Measurements from ENCODE around the gene ZNF831.

Gene ZNF831

DNA sequence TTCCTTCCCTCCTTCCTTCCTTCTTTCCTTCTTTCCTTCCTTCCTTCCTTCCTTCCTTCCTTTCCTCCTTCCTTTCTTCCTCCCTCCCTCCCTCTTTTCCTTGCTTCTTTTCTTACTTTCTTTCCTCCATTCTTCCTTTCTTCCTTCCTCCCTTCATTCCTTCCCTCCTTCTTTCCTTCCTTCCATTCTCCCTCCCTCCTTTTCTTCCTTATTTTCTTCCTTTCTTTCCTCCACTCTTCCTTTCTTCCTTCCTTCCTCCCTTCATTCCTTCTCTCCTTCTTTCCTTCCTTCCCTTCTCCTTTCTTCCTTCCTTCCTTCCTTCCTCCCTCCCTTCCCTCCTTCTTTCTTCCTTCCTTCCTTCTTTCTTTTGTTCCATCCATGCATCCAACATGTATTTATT lies 101.7 kb downstream of the ZNF831 start:
- no peak for TF ChIP-seq FOXM1 (IDR thresholded peaks at IDR 0.05; ENCODE audit: borderline replicate concordance, low read depth)
- no peak for TF ChIP-seq RAD21 (IDR thresholded peaks at IDR 0.05; ENCODE audit: low read depth)
- TF ChIP-seq CREB1 (IDR thresholded peaks at IDR 0.05; ENCODE audit: low read depth), result no peak
- TF ChIP-seq, protein P1, sequence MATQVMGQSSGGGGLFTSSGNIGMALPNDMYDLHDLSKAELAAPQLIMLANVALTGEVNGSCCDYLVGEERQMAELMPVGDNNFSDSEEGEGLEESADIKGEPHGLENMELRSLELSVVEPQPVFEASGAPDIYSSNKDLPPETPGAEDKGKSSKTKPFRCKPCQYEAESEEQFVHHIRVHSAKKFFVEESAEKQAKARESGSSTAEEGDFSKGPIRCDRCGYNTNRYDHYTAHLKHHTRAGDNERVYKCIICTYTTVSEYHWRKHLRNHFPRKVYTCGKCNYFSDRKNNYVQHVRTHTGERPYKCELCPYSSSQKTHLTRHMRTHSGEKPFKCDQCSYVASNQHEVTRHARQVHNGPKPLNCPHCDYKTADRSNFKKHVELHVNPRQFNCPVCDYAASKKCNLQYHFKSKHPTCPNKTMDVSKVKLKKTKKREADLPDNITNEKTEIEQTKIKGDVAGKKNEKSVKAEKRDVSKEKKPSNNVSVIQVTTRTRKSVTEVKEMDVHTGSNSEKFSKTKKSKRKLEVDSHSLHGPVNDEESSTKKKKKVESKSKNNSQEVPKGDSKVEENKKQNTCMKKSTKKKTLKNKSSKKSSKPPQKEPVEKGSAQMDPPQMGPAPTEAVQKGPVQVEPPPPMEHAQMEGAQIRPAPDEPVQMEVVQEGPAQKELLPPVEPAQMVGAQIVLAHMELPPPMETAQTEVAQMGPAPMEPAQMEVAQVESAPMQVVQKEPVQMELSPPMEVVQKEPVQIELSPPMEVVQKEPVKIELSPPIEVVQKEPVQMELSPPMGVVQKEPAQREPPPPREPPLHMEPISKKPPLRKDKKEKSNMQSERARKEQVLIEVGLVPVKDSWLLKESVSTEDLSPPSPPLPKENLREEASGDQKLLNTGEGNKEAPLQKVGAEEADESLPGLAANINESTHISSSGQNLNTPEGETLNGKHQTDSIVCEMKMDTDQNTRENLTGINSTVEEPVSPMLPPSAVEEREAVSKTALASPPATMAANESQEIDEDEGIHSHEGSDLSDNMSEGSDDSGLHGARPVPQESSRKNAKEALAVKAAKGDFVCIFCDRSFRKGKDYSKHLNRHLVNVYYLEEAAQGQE (IDR thresholded peaks at IDR 0.05; ENCODE audit: low read depth), result no peak
- TF ChIP-seq EGR1 (IDR thresholded peaks at IDR 0.05), result no peak
- no peak for TF ChIP-seq NFIC (IDR thresholded peaks at IDR 0.05)

DNA sequence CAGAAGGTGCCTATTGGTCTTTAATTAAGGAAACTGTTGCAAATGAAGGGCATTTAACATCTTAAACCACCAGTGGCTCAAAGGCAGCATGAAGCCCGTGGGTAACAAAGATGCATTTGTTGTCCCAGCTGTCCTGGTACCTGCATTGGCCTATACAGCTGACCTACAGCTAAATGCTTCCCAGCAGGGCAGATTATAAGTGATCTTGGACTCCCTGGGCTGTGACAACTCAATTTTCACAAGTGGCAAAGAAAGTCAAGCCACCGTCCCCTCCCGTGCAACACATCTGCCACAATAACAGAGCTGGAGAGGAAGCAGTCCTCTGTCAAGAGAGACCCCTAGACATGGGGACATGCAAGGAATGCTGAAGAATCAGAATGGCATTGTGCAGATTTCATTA lies 105.2 kb downstream of the ZNF831 start:
- TF ChIP-seq EGR1 (IDR thresholded peaks at IDR 0.05) (no peak), TAF1 (IDR thresholded peaks at IDR 0.05; ENCODE audit: low read depth) (no peak)
- TF ChIP-seq, protein P2, sequence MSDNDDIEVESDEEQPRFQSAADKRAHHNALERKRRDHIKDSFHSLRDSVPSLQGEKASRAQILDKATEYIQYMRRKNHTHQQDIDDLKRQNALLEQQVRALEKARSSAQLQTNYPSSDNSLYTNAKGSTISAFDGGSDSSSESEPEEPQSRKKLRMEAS (IDR thresholded peaks at IDR 0.05), result no peak
- TF ChIP-seq, protein P3, sequence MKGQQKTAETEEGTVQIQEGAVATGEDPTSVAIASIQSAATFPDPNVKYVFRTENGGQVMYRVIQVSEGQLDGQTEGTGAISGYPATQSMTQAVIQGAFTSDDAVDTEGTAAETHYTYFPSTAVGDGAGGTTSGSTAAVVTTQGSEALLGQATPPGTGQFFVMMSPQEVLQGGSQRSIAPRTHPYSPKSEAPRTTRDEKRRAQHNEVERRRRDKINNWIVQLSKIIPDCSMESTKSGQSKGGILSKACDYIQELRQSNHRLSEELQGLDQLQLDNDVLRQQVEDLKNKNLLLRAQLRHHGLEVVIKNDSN (IDR thresholded peaks at IDR 0.05), result no peak

DNA sequence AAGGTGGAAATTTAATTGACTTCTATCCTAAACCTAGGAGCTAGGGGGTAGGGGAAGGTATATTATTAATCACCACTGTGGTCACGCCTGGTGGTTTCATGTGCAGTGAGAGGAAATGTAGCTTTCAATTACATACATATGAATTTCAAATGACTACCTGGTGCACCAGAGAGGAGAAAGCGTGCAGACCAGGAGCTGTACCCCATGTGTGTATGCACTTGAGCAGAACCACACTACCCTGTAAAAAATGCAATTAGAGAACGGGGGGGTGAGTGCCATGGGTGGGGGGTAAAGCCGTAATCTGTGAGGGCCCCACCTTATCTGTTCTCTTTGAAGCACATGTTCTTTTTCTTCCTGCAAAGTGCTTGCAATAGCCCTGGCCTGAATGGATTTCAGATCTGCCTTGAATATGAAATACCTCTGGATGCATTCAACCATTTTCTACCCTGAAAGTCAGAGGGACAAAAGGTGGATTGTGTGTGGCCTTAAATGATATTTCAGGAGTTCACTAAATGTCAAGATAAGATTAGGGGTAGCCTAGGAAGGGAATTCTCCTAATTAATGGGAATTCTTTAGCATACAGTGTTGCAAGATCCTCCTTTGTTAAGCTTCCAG lies 105.9 kb downstream of the ZNF831 start:
- no peak for TF ChIP-seq CREB1 (IDR thresholded peaks at IDR 0.05; ENCODE audit: low read depth)
- TF ChIP-seq RAD21 (IDR thresholded peaks at IDR 0.05; ENCODE audit: low read depth), result no peak
- no peak for TF ChIP-seq TAF1 (IDR thresholded peaks at IDR 0.05; ENCODE audit: low read depth)
- TF ChIP-seq, protein P1 (IDR thresholded peaks at IDR 0.05; ENCODE audit: low read depth), result no peak
- no peak for TF ChIP-seq FOXM1 (IDR thresholded peaks at IDR 0.05; ENCODE audit: borderline replicate concordance, low read depth)
- no peak for TF ChIP-seq CEBPB (IDR thresholded peaks at IDR 0.05)
- no peak for TF ChIP-seq NFIC (IDR thresholded peaks at IDR 0.05)
- TF ChIP-seq EP300 (IDR thresholded peaks at IDR 0.05; ENCODE audit: borderline replicate concordance), result no peak
- no peak for TF ChIP-seq YY1 (IDR thresholded peaks at IDR 0.05; ENCODE audit: low read depth)
- TF ChIP-seq ZBTB7A (IDR thresholded peaks at IDR 0.05; ENCODE audit: low read depth), result no peak

DNA sequence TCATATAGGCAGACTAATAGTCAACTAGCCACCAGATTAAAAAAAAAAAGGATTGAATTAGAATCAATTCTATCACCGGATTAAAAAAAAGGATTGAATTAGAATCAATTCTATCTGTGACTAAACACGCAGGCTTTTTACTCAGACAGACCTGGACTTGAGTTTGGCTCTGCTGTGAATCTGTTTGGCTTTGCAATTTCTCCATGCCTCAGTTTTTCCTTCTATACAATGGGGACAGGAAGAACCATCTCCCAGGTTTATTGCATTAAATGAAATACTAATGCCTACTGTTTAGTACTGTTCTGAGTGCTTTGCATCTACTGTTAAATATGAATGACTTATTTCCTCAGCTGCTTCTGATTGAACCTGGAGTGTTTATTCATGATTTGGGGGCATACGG lies 106.8 kb downstream of the ZNF831 start:
- TF ChIP-seq YY1 (IDR thresholded peaks at IDR 0.05; ENCODE audit: low read depth) (no peak), RAD21 (IDR thresholded peaks at IDR 0.05; ENCODE audit: low read depth) (no peak), CREB1 (IDR thresholded peaks at IDR 0.05; ENCODE audit: low read depth) (no peak), TEAD4 (IDR thresholded peaks at IDR 0.05) (no peak), FOXM1 (IDR thresholded peaks at IDR 0.05; ENCODE audit: borderline replicate concordance, low read depth) (no peak), ZBTB7A (IDR thresholded peaks at IDR 0.05; ENCODE audit: low read depth) (no peak), CEBPB (IDR thresholded peaks at IDR 0.05) (no peak), TCF12 (IDR thresholded peaks at IDR 0.05; ENCODE audit: low read depth) (no peak), TAF1 (IDR thresholded peaks at IDR 0.05; ENCODE audit: low read depth) (no peak), NFIC (IDR thresholded peaks at IDR 0.05) (no peak), EGR1 (IDR thresholded peaks at IDR 0.05) (no peak), EP300 (IDR thresholded peaks at IDR 0.05; ENCODE audit: borderline replicate concordance) (no peak)
- TF ChIP-seq, protein P3 (IDR thresholded peaks at IDR 0.05), result no peak
- TF ChIP-seq, protein P1 (IDR thresholded peaks at IDR 0.05; ENCODE audit: low read depth), result no peak
- TF ChIP-seq, protein P2 (IDR thresholded peaks at IDR 0.05), result no peak
